Activated CD4-positive, alpha-beta T cell treated with anti-CD3 and anti-CD28 coated beads, Interleukin-2, amount 10 ng/mL, durations not matched to agents 7 days and 5 days (primary cell): Measurements from ENCODE around the gene ASTN2. TPM values are rescaled to one million over a fixed set of nuclear protein-coding genes. Genes with fewer than 3 reads are reported as not detected.

Source experiments
- CTCF ChIA-PET: fragments of 350-600 bp; sonication (Branson Sonifier 250); formaldehyde crosslinking; loops from one replicate; lab custom pipeline; 2021; ENCODE audit warnings: antibody characterized with exemption; lab: Charles Lee
- POLR2A ChIA-PET: fragments of 350-600 bp; sonication (Branson Sonifier 250); formaldehyde crosslinking; loops from one replicate; lab custom pipeline; 2021; ENCODE audit warnings: antibody characterized with exemption; lab: Charles Lee
- DNase-seq: peaks from one replicate; pipeline ENCODE4 v3.0.0-alpha.2; 2020
- H3K27ac Mint-ChIP-seq: one replicate; pipeline ENCODE4 v1.8.0; 2021; ENCODE audit warnings: mild to moderate bottlenecking, moderate library complexity, mixed read lengths
- H3K27me3 Mint-ChIP-seq: one replicate; pipeline ENCODE4 v1.8.0; 2021; ENCODE audit warnings: mixed read lengths
- H3K36me3 Mint-ChIP-seq: one replicate; pipeline ENCODE4 v1.8.0; 2021; ENCODE audit warnings: low read depth, mixed read lengths
- H3K4me1 Mint-ChIP-seq: one replicate; pipeline ENCODE4 v1.8.0; 2021; ENCODE audit warnings: mixed read lengths
- H3K4me3 Mint-ChIP-seq: one replicate; pipeline ENCODE4 v1.8.0; 2021; ENCODE audit warnings: mild to moderate bottlenecking, moderate library complexity, mixed read lengths
- H3K9me3 Mint-ChIP-seq: one replicate; pipeline ENCODE4 v1.8.0; 2021; ENCODE audit warnings: mixed read lengths
- total RNA-seq, 2 experiments: library from RNA; stranded (reverse); gene quantifications; one replicate each; pipeline ENCODE4 v1.2.3, GENCODE V29; 2021

The ASTN2 gene
- total RNA-seq, 2 experiments from 2014 or later: 3.2 to 4.1 TPM

DNA sequence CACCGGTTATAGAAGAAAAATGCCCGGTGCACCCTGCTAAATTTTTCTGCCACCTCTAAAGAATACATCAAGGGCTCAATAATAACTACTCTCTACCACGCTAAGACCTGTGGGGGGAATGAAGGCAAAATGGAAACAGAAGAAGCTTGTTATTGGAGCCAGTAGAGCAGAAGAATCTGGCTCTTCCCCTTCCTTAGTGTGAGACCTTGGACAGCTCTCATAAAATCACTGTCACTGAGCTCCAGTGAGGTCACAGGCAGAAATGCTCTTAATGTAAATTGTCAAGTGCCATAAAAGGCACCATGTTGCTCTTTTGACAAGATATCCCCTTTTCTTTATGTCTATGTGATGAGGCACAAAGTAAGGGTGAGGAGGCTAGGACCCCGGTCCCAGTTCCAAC, 74.4 kb downstream of the ASTN2 start:
- ChIA-PET CTCF (no interaction called here), POLR2A (no interaction called here)
- H3K36me3 Mint-ChIP-seq: no peaks in the 10 kb centered on the region
- no peak overlapping the region for H3K27ac Mint-ChIP-seq
- no peaks in the 10 kb centered on the region for H3K9me3 Mint-ChIP-seq
- DNase-seq: no peak
- no peaks in the 10 kb centered on the region for H3K4me1 Mint-ChIP-seq
- H3K4me3 Mint-ChIP-seq: no peak overlapping the region
- no peaks in the 10 kb centered on the region for H3K27me3 Mint-ChIP-seq

DNA sequence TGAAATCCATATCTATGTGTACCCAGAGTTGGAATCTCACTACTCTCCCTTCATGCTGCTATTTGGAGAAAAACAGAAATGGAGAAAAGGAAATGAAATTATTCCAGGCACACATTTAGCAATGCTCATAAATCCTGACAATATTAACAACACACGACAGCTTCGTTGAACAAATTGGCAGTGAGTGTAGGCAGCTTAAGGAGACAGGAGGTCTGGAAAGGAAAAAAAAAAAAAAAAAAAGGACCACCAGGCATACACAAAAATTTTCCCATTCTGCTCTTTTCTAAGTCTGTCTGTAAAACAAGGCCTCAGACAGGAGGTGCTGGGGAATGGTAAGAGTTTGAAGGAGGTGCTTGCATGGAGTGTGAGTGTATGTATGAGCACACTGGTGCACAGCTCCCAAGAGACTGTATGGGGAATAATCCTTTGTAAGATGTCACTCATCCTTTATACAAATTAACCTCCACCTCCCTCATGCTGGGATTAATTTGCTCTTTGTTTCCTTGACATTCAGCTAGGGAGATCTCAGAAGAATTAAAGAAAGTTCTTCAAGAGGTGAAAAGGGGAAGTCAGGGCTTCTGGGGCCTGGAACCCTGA, 78.9 kb downstream of the ASTN2 start:
- Mint-ChIP-seq H3K4me1 (no peaks in the 10 kb centered on the region), H3K27ac (no peak overlapping the region), H3K36me3 (no peaks in the 10 kb centered on the region), H3K27me3 (no peaks in the 10 kb centered on the region), H3K4me3 (no peak overlapping the region), H3K9me3 (no peaks in the 10 kb centered on the region)
- ChIA-PET CTCF (no interaction called here), POLR2A (no interaction called here)
- DNase-seq: no peak

DNA sequence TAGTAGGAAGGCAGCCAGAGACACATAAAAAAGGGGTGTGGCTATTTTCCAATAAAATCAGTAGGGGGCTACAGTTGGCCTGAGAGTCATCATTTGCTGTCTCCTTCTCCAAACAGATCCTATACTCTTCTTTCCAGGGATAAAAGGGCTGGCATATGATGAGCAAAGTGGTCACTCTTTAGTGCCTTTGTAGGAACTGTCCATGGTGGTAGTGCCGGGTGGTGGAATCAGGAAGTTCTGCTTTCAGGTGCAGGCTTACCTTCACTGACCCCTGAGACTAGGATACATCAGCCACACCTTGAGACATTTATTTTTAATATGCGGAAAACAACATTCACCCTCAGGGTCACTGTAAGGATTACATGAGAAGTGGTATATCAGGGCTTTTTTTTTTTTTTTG, 80.8 kb downstream of the ASTN2 start:
- DNase-seq: no peak
- no peaks in the 10 kb centered on the region for H3K4me1 Mint-ChIP-seq
- no peak overlapping the region for H3K27ac Mint-ChIP-seq
- ChIA-PET POLR2A (no interaction called here), CTCF (no interaction called here)
- H3K4me3 Mint-ChIP-seq: no peak overlapping the region
- peaks cover 2% of the 10 kb centered on the region for H3K9me3 Mint-ChIP-seq
- no peaks in the 10 kb centered on the region for H3K27me3 Mint-ChIP-seq
- H3K36me3 Mint-ChIP-seq: no peaks in the 10 kb centered on the region

DNA sequence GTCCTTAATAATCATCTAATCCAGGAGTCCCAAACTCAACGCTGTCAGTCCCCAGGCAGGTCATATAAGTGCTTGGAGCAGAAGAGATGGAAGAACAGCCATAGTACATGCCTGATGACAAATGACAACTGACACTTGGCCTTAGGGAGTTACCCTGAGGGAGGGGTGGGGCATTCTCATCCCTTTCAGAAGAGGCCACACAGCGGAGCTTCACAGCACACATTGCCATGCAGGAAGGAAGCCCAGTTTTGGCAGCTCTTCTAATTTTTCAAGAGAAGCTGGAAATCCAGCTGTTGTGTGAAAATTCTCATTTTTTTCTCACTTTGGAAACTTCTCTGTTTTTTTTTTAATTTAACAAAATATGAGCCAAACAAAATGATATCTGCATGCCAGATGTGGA, 89.0 kb downstream of the ASTN2 start:
- peaks cover 2% of the 10 kb centered on the region for H3K9me3 Mint-ChIP-seq

GRCh38 chr9:117325110-117325731, 89.6 kb downstream of the ASTN2 start:
- Mint-ChIP-seq H3K27ac (no peak overlapping the region), H3K36me3 (no peaks in the 10 kb centered on the region), H3K9me3 (no peaks in the 10 kb centered on the region), H3K4me3 (no peak overlapping the region), H3K4me1 (no peaks in the 10 kb centered on the region), H3K27me3 (no peaks in the 10 kb centered on the region)
- ChIA-PET POLR2A (no interaction called here), CTCF (interaction anchor here (1.2 kb wide), 1 partner anchor 12 kb away, joined by 3 read pairs; no protein-coding TSS in a partner anchor)
- no peak for DNase-seq

More for the DNA sequence above, 89.0 kb downstream of the ASTN2 start:
- no peaks in the 10 kb centered on the region for H3K4me1 Mint-ChIP-seq
- no peak overlapping the region for H3K27ac Mint-ChIP-seq
- POLR2A ChIA-PET: no interaction called here
- H3K4me3 Mint-ChIP-seq: no peak overlapping the region
- no peaks in the 10 kb centered on the region for H3K36me3 Mint-ChIP-seq
- CTCF ChIA-PET: interaction anchor here (0.5 to 1.2 kb wide), 2 partner anchors 12 to 522 kb away, joined by 3 to 4 read pairs; no protein-coding TSS in a partner anchor
- no peak for DNase-seq
- H3K27me3 Mint-ChIP-seq: no peaks in the 10 kb centered on the region

DNA sequence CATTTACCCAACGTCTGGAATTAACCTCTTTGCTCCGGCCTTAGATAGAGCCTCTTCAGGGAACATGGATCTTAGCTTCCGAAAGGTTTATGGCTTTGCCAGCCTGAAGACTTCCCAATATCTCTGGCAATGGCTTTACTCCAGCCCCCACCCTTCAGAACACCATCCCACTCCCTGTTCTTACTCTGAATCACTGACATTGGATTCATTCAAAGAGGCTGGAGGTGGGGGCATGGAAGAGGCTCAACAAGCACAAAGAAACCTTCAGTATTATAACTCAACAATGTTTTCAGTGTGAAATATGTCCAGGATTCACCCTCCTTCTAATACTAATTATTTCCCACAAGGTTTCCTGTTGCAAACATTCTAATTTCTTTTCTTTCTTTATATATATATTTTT, 91.5 kb downstream of the ASTN2 start:
- Mint-ChIP-seq H3K36me3 (no peaks in the 10 kb centered on the region), H3K4me3 (no peak overlapping the region), H3K27me3 (no peaks in the 10 kb centered on the region), H3K9me3 (peaks cover 1% of the 10 kb centered on the region), H3K27ac (no peak overlapping the region), H3K4me1 (no peaks in the 10 kb centered on the region)
- DNase-seq: no peak
- ChIA-PET CTCF (no interaction called here), POLR2A (no interaction called here)

DNA sequence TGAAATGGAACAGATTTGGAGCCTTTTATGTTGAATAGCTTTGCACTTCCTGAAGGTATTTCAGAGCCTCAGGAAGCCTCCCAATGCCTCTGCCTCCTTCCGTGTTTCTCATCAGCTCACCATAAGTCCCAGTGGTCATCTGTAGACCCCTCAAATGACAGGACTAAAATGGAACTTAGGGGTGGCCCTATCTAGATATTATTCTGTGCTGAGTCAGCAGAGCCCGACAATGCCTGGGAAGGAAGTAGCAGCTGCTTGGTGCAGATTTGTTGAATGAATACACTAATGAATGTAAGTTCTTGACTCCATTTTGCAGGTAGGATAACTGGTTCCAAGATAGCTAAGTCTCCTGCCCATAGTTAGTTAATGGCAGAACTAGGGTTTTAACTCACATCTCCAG, 97.7 kb downstream of the ASTN2 start:
- H3K27me3 Mint-ChIP-seq: no peaks in the 10 kb centered on the region
- H3K27ac Mint-ChIP-seq: no peak overlapping the region
- no peak overlapping the region for H3K4me3 Mint-ChIP-seq
- no peak for DNase-seq
- ChIA-PET POLR2A (no interaction called here), CTCF (no interaction called here)
- no peaks in the 10 kb centered on the region for H3K4me1 Mint-ChIP-seq
- H3K9me3 Mint-ChIP-seq: peaks cover 1% of the 10 kb centered on the region
- no peaks in the 10 kb centered on the region for H3K36me3 Mint-ChIP-seq

GRCh38 chr9:117315236-117315635, 99.6 kb downstream of the ASTN2 start:
- no peaks in the 10 kb centered on the region for H3K27me3 Mint-ChIP-seq
- ChIA-PET CTCF (no interaction called here), POLR2A (no interaction called here)
- no peak overlapping the region for H3K4me3 Mint-ChIP-seq
- no peaks in the 10 kb centered on the region for H3K4me1 Mint-ChIP-seq
- peaks cover 1% of the 10 kb centered on the region for H3K9me3 Mint-ChIP-seq
- H3K36me3 Mint-ChIP-seq: no peaks in the 10 kb centered on the region
- no peak overlapping the region for H3K27ac Mint-ChIP-seq
- no peak for DNase-seq

DNA sequence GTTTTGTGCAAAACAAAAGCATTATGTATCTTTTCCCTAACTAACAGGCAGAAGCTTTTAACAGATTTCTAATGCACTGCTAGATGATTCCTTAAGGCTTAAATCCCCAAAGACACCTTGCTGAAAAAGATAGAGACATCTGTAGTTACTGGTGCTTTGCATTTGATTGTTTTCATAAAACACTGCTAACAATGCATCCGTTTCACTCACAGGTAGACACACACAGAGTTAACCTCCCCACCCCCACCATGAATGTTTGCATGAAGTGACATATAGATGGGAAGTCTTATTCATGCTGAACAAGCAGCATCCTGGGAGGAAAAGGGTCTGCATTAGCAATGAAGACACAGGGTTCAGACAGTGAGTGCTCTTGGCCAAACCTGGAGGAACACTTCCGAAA, 100.9 kb downstream of the ASTN2 start:
- no peaks in the 10 kb centered on the region for H3K9me3 Mint-ChIP-seq
- CTCF ChIA-PET: no interaction called here
- H3K4me3 Mint-ChIP-seq: no peak overlapping the region
- H3K36me3 Mint-ChIP-seq: no peaks in the 10 kb centered on the region
- H3K27me3 Mint-ChIP-seq: no peaks in the 10 kb centered on the region
- H3K4me1 Mint-ChIP-seq: no peaks in the 10 kb centered on the region
- H3K27ac Mint-ChIP-seq: no peak overlapping the region
- POLR2A ChIA-PET: no interaction called here
- DNase-seq: no peak

DNA sequence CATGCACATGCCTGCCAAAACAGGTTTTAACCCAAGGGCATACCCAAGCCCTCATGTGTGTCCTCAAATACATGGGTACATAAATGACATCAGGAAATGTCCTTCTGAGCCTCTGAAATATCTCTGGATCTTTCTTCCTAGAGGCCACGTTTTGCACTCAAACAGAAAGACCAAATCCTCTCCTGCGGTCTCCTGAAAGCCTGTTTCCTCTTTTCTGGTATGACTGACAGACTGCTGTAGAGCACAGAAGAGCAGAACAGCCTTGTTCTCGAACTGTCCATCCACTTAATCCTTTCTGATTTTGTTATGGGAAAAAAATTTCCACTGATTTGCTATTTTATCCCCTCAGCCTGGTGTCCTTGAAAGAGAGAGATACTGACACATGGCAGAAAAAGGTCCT, 107.2 kb downstream of the ASTN2 start:
- CTCF ChIA-PET: no interaction called here
- Mint-ChIP-seq H3K4me3 (no peak overlapping the region), H3K27me3 (no peaks in the 10 kb centered on the region)

GRCh38 chr9:117306032-117306431, 108.8 kb downstream of the ASTN2 start:
- no peaks in the 10 kb centered on the region for H3K4me1 Mint-ChIP-seq
- ChIA-PET POLR2A (no interaction called here), CTCF (no interaction called here)

More for the DNA sequence above, 107.2 kb downstream of the ASTN2 start:
- H3K36me3 Mint-ChIP-seq: no peaks in the 10 kb centered on the region
- DNase-seq: no peak
- no peak overlapping the region for H3K27ac Mint-ChIP-seq
- no peaks in the 10 kb centered on the region for H3K4me1 Mint-ChIP-seq
- POLR2A ChIA-PET: no interaction called here
- no peaks in the 10 kb centered on the region for H3K9me3 Mint-ChIP-seq

DNA sequence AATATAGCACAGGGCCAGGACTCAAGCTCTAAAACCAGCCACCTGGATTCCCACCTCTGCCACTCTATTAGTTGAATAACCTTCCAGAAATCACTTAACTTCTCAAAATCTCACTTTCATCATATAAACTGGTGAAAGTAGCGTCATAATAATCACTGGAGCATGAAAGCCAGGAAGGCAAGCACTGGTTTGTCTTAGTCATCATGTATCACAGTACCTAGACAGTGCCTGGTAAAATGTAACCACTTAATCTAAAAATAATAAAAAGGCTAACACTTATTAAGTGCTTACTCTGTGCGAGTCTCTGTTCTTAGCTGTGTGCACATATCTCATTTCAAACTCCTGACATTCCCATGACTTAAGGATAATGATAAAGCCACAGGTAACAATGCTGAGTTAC, 109.4 kb downstream of the ASTN2 start:
- H3K36me3 Mint-ChIP-seq: no peaks in the 10 kb centered on the region
- CTCF ChIA-PET: no interaction called here
- H3K27me3 Mint-ChIP-seq: no peaks in the 10 kb centered on the region
- POLR2A ChIA-PET: no interaction called here
- no peaks in the 10 kb centered on the region for H3K4me1 Mint-ChIP-seq
- no peak overlapping the region for H3K27ac Mint-ChIP-seq
- DNase-seq: no peak
- no peaks in the 10 kb centered on the region for H3K9me3 Mint-ChIP-seq
- no peak overlapping the region for H3K4me3 Mint-ChIP-seq

More at GRCh38 chr9:117306032-117306431, 108.8 kb downstream of the ASTN2 start:
- Mint-ChIP-seq H3K36me3 (no peaks in the 10 kb centered on the region), H3K9me3 (no peaks in the 10 kb centered on the region), H3K27ac (no peak overlapping the region), H3K27me3 (no peaks in the 10 kb centered on the region), H3K4me3 (no peak overlapping the region)
- no peak for DNase-seq

DNA sequence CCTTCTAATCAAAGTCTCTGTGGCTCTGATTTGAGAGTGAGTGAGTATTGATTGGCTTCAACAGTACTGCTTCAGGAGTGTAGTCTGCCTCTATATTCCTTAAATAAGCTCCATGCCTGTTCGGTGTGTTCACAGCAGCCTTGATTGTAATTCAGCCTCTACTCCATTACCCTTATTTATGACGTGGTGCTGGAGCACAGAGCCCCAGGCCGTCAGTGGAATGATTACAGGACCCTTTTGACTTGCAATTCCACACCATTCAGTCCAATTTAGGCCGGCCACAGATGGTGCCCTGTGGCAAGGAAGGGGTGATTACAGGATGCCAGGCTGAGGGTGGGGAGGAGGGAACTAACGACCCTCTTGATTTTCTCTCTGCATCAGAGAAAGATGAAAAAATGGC, 110.3 kb downstream of the ASTN2 start:
- H3K36me3 Mint-ChIP-seq: no peaks in the 10 kb centered on the region

More for the DNA sequence above, 110.3 kb downstream of the ASTN2 start:
- ChIA-PET POLR2A (no interaction called here), CTCF (no interaction called here)
- Mint-ChIP-seq H3K4me1 (no peaks in the 10 kb centered on the region), H3K9me3 (no peaks in the 10 kb centered on the region), H3K4me3 (no peak overlapping the region), H3K27me3 (no peaks in the 10 kb centered on the region), H3K27ac (no peak overlapping the region)
- DNase-seq: no peak
